CD4-positive, alpha-beta T cell treated with Interleukin-15 for 4 hours (primary cell): ENCODE measurements around the gene ZNF783.
"Not testable (repeated sequence)": the region's sequence is repeated elsewhere in the genome, so short reads cannot be mapped to it uniquely, and the experiment has no call there.

Source experiments
- DNase-seq: peaks from one replicate; pipeline ENCODE4 v3.0.0-alpha.2; 2020; ENCODE audit warnings: low spot score

ZNF783 gene

DNA sequence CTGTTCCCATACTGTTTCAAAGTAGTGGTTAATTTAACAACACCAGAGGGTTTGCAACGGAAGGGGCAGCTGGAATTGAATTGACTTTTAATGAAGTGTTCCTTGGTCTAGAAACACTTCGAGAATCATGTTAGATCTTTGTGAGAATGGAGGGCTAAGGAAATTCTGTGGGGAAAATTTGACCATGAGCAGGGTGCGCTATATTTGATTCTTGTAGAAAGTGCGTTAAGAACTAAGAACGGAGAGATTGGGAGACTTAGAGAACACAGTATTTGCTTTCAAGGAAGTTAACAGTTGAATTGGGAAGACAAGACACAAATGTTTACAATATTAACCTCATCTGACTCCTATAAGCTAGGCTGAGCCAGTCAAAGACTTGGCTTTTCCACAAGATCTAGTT lies 21.4 kb upstream of the ZNF783 start:
- DNase-seq = no peak

DNA sequence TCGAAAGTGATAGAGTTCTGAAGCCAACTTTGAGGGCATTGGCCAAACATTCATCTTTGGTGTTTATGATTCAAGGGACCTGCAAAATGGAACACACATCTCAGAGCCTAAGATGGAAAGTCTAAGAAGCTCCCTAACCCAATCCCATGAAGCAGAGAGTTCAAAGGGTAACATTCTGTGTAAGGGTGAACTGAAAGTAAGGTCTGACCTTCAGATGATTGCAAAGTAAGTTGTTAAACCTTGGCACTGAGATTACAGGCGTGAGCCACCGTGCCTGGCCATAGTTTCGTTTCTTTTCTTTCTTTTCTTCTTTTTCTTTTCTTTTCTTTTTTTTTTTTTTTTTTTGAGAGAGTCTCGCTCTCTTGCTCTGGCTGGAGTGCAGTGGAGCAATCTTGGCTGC lies 20.3 kb upstream of the ZNF783 start:
- no peak for DNase-seq

DNA sequence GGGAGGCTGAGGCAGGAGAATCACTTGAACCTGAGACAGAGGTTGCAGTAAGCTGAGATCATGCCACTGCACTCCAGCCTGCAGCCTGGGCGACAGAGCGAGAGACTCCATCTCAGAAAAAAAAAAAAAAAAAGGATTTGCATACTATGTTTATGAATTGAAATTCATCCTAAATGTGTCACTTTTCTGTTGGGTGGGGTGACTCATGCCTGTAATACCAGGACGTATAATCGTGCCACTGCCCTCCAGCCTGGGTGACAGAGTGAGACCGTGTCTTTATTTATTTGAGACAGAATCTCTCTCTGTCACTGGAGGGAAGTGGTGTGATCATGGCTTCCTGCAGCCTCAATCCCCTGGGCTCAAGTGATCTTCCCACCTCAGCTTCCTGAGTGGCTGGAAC lies 16.8 kb upstream of the ZNF783 start:
- DNase-seq = no peak

DNA sequence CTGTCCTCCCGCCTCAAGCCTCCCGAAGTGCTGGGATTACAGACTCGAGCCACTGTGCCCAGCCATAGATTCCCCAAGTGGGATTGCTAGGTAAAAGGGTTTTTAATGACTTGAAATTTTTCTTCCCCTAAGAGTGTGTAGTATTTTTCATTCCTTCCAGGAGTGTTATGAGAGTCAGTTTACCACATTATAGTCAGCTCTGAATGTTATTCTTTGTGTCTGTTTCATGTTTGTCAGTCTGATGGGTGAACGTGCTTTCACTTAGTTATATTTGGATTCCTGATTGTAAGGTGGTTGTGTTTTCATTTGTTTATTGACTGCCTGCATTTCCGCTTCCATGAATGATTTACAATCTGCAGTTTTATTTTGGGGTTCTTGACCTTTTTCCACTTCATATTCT lies 16.3 kb upstream of the ZNF783 start:
- DNase-seq = no peak

DNA sequence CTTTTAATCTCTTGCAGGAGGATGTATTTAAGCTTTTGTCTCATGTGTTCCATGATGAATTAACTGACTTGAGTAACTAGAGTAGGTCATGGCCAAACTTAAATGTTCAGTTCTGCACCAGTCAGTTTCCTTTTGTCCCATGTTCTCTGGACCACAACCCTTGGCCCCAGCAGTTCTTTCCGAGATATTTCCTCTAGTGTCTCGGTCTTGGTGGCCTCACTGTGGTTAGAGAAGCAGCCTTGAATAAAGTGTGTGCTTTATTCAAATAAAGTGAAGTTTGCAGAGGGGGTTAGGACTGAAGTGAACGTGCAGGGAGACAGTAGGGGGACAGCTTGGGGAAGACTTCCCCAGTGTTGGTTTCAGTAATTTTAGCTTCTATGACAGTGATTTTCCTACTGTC lies 13.2 kb upstream of the ZNF783 start:
- DNase-seq = no peak

DNA sequence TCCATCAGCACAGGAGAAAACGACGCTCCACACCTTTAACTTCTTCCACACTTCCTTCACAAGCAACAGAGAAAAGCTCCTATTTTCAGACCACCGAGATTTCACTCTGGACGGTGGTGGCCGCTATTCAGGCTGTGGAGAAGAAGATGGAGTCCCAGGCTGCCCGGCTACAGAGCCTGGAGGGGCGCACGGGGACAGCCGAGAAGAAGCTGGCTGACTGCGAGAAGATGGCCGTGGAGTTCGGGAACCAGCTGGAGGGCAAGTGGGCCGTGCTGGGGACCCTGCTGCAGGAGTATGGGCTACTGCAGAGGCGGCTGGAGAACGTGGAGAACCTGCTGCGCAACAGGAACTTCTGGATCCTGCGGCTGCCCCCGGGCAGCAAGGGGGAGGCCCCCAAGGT lies 11.8 kb upstream of the ZNF783 start:
- not testable (repeated sequence) for DNase-seq

DNA sequence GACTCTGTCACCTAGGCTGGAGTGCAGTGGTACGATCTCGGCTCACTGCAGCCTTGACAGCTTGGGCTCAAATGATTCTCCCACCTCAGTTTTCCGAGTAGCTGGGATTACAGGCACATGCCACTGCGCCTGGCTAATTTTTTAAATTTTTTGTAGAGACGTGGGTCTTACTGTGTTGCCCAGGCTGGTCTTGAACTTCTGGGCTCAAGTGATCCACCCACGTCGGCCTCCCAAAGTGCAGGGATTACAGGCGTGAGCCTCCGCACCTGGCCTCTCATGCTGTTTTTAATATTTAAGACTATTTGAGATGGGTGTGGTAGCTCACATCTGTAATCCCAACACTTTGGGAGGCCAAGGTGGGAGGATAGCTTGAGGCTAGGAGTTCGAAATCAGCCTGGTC lies 10.5 kb upstream of the ZNF783 start:
- not testable (repeated sequence) for DNase-seq

DNA sequence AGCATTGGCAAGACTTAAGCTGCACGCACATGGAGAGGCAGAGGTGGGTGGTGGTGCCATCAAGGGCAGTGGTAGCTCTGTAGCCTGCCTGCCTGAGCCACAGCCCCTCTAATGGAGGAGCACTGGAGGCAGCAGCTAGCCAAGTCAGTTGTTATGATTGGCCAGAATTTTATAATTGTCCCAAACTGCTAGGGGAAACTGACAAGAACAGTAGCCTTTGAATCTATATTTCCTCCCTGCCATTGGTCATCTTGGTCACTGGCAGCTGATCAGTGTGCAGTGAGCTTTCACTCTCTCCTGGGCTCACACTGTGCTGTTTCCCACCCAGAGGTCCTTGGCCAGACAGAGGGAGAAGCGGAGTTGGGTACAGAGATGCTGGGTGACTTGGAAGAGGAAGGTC lies 9.6 kb upstream of the ZNF783 start:
- no peak for DNase-seq

DNA sequence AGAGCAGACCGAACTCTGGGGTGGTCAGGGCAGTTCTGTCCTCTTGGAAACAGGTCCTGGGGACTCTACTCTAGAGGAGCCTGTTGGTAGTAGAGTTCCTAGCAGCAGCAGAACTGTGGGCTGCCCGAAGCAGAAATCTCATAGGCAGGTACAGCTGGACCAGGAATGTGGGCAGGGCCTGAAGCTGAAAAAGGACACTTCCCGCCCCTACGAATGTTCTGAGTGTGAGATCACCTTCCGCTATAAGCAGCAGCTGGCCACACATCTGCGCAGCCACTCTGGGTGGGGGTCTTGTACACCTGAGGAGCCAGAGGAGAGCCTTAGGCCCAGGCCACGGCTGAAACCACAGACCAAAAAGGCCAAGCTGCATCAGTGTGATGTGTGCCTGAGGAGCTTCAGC lies 8.3 kb upstream of the ZNF783 start:
- no peak for DNase-seq

DNA sequence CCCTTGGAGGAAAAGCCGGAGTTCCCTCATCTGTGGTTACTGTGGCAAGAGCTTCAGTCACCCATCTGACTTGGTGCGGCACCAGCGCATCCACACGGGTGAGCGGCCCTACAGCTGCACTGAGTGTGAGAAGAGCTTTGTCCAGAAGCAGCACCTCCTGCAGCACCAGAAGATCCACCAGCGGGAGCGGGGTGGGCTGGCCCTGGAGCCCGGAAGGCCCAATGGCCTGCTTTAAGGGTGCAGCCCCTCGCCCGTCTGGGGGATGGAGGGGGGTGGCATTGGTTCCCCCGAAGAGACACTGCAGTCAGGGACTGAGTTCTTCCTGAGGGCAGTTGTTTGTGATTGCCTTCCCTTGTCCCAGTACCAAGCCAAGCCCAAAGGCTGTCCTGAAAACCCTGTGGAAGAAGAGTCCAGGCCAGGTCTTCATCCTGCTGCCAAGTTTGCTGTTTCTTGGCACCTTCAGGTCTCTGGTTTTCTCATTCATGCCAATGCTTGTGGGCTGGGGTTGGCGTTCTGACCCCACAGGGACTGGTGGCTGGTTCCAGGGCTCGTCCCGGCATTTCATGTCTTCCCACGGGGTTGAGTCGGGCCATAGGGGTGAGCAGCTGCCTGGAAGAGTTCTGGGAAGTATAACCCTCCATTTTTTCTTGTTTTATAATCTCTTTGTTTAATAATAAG lies 7.7 kb upstream of the ZNF783 start:
- no peak for DNase-seq

DNA sequence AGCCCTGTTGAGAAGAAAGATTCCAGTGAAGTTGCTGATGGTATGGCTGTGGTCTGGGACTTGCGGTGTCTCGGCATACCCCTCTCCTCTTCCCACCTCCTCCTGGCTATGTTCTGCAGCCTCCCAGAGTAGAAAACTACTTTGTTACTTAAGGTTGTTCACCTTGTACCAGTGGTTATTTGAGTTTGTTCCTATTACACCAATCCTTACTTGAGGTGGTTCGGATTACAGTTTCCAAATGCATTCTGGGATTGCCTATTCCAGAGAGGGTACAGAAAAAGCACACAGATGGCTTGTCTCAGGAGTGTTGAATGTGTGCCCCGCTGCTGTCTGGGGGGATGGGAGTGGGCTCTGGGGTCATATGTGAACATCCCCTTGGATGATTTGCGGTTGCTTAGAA lies 6.8 kb upstream of the ZNF783 start:
- DNase-seq = no peak

DNA sequence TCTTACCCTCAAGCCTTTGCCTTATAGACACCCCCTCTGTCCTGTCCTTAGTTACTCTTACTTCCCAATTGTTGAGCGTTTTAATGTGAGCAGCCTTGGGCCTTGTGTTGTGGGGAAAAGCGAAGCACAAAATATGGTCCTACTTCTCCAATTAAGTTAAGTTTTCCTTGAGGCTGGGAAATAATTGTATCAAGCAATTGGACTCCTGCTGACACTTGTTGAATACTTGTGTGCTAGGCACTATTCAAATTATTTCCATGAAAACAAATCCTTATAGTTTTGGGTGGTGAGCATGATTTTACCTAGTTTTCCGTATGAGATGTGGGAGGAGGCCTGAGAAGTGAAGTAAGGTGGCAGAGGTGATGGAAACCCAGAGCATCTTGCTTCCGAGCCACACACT lies 5.4 kb upstream of the ZNF783 start:
- no peak for DNase-seq

DNA sequence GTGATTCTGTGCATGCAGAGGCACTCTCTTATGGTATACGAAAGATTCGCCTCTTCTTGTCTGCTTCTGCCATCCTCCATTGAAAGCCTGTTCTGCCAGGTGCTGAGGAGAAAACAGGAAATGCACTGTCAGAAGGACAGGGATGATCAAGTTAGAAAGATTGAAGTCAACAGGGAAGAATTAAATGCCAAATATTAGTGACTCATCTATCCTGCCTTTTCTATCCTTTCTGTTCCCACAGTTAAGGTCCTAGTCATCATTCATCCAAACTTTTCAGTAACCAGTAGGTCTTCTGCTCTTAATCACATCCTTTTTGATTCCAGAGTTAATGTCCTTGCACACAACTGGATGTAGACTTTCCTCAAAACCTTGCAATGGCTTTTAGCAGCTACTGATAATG lies 4.8 kb upstream of the ZNF783 start:
- no peak for DNase-seq

DNA sequence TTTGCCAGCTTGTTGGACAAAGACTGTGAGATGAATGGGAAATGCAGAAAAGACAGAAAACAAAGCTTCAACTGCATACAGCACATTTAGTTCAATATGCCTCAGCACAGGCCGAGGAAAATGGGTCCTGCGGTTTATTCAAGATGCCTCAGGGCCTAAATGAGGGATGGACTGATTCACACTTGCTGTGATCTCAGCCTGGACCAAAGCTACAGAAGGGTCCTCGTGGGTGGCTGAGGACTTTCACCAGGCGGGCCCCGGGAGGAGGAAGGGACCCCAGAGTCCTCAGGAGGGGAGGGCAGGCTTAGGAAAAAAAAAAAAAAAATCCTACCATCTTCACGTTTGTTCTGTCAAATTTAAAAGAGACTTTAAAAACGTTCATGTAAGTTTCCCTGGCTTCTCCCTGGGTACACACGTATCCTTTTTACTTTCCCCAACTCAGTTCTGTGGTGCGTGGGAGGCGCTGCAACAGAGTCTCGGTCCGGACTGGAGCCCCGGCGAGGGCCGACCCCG lies 624 bp upstream of the ZNF783 start:
- DNase-seq = no peak

DNA sequence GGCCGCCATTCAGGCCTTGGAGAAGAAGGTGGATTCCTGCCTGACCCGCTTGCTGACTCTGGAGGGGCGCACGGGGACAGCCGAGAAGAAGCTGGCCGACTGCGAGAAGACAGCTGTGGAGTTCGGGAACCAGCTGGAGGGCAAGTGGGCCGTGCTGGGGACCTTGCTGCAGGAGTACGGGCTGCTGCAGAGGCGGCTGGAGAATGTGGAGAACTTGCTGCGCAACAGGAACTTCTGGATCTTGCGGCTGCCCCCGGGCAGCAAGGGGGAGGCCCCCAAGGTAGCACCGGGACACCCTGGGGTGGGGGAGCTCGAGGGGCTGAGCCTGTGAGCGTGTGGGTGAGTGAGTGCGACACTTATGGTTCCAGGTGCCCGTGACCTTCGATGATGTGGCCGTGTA lies 4.5 kb downstream of the ZNF783 start:
- DNase-seq = no peak

DNA sequence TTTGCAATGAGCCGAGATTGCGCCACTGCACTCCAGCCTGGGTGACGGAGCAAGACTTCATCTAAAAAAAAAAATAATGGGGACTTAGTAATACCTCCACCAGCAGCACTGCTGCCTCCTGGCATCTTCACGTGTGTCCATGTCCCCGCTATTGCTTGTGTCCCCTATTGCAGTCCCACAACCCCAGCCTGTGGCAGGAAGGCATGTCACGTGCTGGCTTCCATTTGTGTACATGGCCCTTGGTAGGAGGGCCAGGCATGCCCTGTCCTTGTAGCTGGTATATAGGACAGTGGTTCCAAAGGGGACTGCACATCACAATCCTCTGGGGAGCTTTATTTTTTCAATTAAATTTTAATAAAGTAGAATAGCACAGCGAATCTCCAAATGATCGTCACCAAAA lies 5.7 kb downstream of the ZNF783 start:
- DNase-seq = no peak

DNA sequence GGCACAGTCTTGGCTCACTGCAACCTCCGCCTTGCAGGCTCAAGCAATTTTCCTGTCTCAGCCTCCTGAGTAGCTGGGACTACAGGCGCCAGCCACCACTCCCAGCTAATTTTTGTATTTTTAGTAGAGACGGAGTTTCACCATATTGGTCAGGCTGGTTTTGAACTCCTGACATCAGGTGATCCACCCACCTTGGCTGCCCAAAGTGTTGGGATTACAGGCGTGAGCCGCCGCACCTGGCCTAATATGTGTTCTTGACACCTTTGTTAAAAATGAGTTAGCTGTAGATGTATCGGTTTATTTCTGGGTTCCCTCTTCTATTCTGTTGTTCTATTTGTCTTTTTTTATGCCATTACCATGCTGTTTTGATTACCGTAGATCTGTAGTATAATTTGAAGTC lies 12.4 kb downstream of the ZNF783 start:
- DNase-seq = not testable (repeated sequence)

DNA sequence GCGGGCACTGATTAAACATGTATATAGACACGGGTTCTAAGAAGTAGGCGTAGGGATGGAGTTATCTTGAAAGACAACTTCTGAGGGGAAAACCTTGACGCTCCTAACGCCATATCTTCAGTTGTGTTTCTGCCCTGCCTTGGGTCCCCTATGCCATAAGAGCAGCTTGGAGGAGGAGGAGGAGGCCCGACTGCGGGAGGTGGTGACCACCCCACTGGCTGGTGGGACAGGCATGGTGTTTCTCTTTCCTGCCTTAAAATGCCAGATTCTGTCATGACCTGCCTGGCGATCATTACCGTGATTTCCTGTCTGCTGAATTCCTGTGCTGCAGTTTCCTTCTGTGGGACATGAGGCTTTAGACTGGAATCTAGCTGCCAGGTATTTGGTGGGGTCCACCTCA lies 15.9 kb downstream of the ZNF783 start:
- DNase-seq = no peak

DNA sequence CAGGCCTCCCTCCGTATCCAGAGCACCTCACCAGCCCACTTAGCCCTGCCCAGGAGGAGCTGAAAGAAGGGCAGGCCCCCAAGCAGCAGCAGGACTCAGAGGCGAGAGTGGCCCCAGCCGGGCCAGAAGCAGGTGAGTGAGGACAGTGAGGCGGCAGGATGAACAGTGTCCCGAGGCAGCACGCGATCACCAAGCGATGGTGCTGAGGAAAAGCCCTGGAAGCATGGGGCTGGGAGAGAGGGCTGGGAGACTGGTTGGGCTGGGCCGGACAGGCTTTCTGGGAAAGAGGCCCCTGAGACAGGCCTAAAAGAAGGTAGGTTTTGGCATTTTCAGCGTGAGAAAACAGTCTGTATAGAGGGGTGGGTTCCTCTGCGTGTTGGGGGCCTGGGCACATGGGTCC lies 16.4 kb downstream of the ZNF783 start:
- DNase-seq = no peak

DNA sequence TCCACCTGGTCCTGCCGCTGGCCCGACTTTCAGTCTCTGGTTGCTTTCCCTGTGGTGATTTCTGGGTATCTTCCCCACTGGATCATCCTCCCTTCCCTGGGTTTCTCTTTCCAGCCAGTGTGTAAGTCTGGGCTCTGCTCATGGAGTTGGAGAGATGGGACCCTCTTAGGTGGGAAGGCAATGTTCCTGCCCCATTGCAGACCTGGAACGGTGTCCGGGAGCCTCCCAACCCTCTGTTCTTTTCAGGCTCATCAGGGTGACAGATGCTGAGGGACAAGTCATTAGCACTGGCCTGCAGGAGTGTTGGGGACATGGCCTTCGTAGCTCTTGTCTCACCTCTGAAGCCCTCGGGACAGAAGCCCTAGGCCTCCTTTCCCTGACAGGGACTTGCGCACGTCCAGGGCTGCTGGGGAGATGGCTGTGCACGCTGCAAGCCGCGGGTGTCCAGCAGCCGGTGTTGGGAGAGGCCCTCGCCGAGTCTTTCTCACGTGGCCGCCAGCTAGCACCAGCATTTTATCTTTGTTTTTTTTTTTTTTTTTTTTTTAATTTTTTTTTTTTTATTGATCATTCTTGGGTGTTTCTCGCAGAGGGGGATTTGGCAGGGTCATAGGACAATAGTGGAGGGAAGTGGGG lies 17.2 kb downstream of the ZNF783 start:
- DNase-seq = no peak

DNA sequence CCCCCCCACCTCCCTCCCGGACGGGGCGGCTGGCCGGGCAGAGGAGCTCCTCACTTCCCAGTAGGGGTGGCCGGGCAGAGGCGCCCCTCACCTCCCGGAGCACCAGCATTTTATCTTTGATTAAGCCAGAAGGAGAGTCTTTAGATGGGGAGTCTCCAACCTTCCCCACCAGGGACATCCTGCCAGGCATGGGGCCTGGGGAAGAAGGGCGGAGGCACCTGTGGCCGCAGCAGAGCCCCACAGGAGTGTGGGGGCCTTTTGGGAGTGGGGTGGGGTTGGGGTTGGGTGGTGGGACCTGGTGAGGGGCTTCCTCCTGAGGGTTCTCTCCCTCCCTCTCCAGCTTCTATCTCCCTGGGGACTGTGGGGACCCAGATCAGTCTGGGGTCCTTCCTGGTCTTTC lies 18.2 kb downstream of the ZNF783 start:
- DNase-seq = no peak

DNA sequence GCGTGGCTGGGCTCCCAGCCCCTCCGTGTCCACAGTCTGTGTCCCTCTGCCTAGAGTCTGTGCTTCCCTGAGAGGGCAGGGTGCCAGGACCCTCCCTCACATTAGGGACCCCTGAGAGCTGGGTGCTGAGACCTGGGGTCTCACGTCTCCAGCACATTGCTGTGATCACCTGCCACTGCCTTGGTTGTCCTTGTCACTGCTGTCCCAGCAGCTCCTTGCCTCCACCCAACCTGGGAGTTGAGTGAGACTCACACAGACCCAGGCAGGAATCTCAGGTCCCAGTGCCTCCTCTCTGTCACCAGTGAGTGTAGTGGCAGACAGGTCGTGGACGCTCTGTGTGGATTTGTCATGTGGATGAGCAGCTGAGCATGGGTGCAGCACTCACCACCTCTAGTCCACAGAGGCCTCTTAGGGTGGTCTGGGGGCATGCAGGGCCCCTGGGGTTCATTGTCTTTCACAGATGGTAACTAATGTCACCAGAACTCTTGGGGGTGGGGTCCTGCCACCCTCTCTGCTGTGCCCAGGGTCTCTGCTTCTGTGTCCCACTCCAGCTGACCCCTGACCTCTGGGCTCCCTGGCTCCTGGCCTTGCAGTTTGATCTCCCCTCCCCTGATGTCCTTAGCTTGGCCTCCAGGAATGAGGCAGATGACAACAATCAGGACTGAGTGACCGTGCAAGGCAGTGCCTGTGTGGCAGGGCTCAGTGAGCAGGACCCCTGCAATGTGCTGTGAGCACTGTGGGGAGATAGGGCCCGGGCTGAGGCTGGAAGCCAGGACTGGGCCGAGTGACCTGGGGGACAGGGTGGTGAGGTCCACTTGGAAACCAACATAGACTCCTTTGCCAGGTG lies 18.9 kb downstream of the ZNF783 start:
- DNase-seq = no peak
